CD4-positive, CD25-positive, alpha-beta regulatory T cell (primary cell): Measurements from ENCODE around the gene TTC28. TPM values are rescaled to one million over a fixed set of nuclear protein-coding genes. Genes with fewer than 3 reads are reported as not detected.

ENCODE experiments used
- ATAC-seq, 2 donors: fragments of 150-1000 bp; cut with Tn5 transposase; one replicate each; pipeline ENCODE4 v1.10.0; 2021; ENCODE audit warnings: low read depth in 2 of 2, moderate number of reproducible peaks in 2 of 2, moderate library complexity in 1 of 2
- DNase-seq, 3 donors: peaks; one replicate each; pipeline versions ENCODE4 v3.0.0 to v3.0.0-alpha.2; 2012 to 2022; ENCODE audit warnings: mixed read lengths in 1 of 3
- H3K27ac ChIP-seq: one replicate; pipeline ENCODE4 v1.7.0; 2013; ENCODE audit warnings: mild to moderate bottlenecking, low read length; ENCODE audit not compliant: insufficient read depth, poor library complexity, severe bottlenecking
- H3K27me3 ChIP-seq: one replicate; pipeline ENCODE4 v1.7.0; 2013; ENCODE audit warnings: low read length; ENCODE audit not compliant: control insufficient read depth, insufficient read depth
- H3K36me3 ChIP-seq: one replicate; pipeline ENCODE4 v1.7.0; 2013; ENCODE audit warnings: mild to moderate bottlenecking, low read length, moderate library complexity; ENCODE audit not compliant: control insufficient read depth, insufficient read depth
- H3K4me1 ChIP-seq: 2 replicates; pipeline ENCODE4 v1.7.0; 2013; ENCODE audit warnings: mild to moderate bottlenecking, low read length; ENCODE audit not compliant: insufficient read depth, control insufficient read depth, poor library complexity, severe bottlenecking
- H3K4me3 ChIP-seq: one replicate; pipeline ENCODE4 v1.7.0; 2013; ENCODE audit warnings: low read depth, mild to moderate bottlenecking, low read length, moderate library complexity
- H3K9me3 ChIP-seq, 2 experiments: 1 replicate in 1 of 2; 2 replicates in 1 of 2; pipeline ENCODE4 v1.7.0; 2013; ENCODE audit warnings: low read length in 2 of 2, mild to moderate bottlenecking in 1 of 2, moderate library complexity in 1 of 2; ENCODE audit not compliant: control insufficient read depth in 2 of 2
- H3K27ac Mint-ChIP-seq, 3 donors: one replicate each; pipeline ENCODE4 v1.8.0; 2020 to 2022; ENCODE audit warnings: mild to moderate bottlenecking in 3 of 3, mixed read lengths in 3 of 3, moderate library complexity in 2 of 3
- H3K27me3 Mint-ChIP-seq: one replicate; pipeline ENCODE4 v1.8.0; 2022; ENCODE audit warnings: mild to moderate bottlenecking, mixed read lengths
- H3K36me3 Mint-ChIP-seq: one replicate; pipeline ENCODE4 v1.8.0; 2020; ENCODE audit warnings: mixed read lengths
- H3K4me1 Mint-ChIP-seq, 4 donors: one replicate each; pipeline ENCODE4 v1.8.0; 2020 to 2022; ENCODE audit warnings: mixed read lengths in 4 of 4, mild to moderate bottlenecking in 1 of 4
- H3K4me3 Mint-ChIP-seq, 4 donors: one replicate each; pipeline ENCODE4 v1.8.0; 2020 to 2022; ENCODE audit warnings: mild to moderate bottlenecking in 4 of 4, mixed read lengths in 4 of 4, moderate library complexity in 3 of 4
- H3K9me3 Mint-ChIP-seq, 7 donors: one replicate each; pipeline ENCODE4 v1.8.0; 2020 to 2022; ENCODE audit warnings: mixed read lengths in 7 of 7, mild to moderate bottlenecking in 3 of 7, moderate library complexity in 2 of 7
- polyA plus RNA-seq, 4 donors: library from polyadenylated mRNA; unstranded; fragments of 300-500 nt; fragmentation: Illumina TruSeq; gene quantifications; one replicate each; pipeline ENCODE4 v1.2.3, GENCODE V29; 2021
- total RNA-seq: library from RNA; stranded (reverse); gene quantifications from one replicate; pipeline ENCODE4 v1.2.3, GENCODE V29; 2022

TTC28 gene
- total and polyA plus RNA-seq, 5 donors from 2014 or later = 0.02 to 2.7 (median 0.28) TPM; not detected in 1

GRCh38 chr22:28017859-28018258 is 661.8 kb downstream of the TTC28 start:
- Histone ChIP-seq H3K36me3 (no peaks in the 10 kb centered on the region), H3K4me3 (no peak overlapping the region), H3K9me3 (no peaks in the 10 kb centered on the region), H3K27ac (no peak overlapping the region), H3K27me3 (no peaks in the 10 kb centered on the region), H3K4me1 (no peaks in the 10 kb centered on the region)
- H3K9me3 Mint-ChIP-seq = no peaks in the 10 kb centered on the region
- H3K27ac Mint-ChIP-seq = no peak overlapping the region
- H3K36me3 Mint-ChIP-seq = no peaks in the 10 kb centered on the region
- H3K4me3 Mint-ChIP-seq = no peak overlapping the region
- ATAC-seq (no peak), DNase-seq (no peak)
- no peaks in the 10 kb centered on the region for H3K27me3 Mint-ChIP-seq
- H3K4me1 Mint-ChIP-seq = peaks cover 0 to 3% (median 0%) of the 10 kb centered on the region in 4 donors

GRCh38 chr22:28017558-28017820 is 662.2 kb downstream of the TTC28 start:
- Histone ChIP-seq H3K9me3 (no peaks in the 10 kb centered on the region), H3K4me3 (no peak overlapping the region), H3K27me3 (no peaks in the 10 kb centered on the region), H3K36me3 (no peaks in the 10 kb centered on the region), H3K4me1 (no peaks in the 10 kb centered on the region), H3K27ac (no peak overlapping the region)
- H3K4me3 Mint-ChIP-seq = no peak overlapping the region
- no peaks in the 10 kb centered on the region for H3K27me3 Mint-ChIP-seq
- H3K4me1 Mint-ChIP-seq = peaks cover 0 to 3% (median 0%) of the 10 kb centered on the region in 4 donors
- ATAC-seq (no peak), DNase-seq (no peak)
- H3K36me3 Mint-ChIP-seq = no peaks in the 10 kb centered on the region
- no peak overlapping the region for H3K27ac Mint-ChIP-seq
- H3K9me3 Mint-ChIP-seq = no peaks in the 10 kb centered on the region

- H3K4me1 ChIP-seq = no peaks in the 10 kb centered on the region
- DNase-seq (no peak), ATAC-seq (no peak)
- H3K27ac Mint-ChIP-seq = peak overlapping the region in 1 of 3 donors; percentile 33
- no peaks in the 10 kb centered on the region for H3K9me3 Mint-ChIP-seq
- H3K9me3 ChIP-seq = no peaks in the 10 kb centered on the region
- no peaks in the 10 kb centered on the region for H3K36me3 Mint-ChIP-seq
- H3K27ac ChIP-seq = no peak overlapping the region
- no peaks in the 10 kb centered on the region for H3K36me3 ChIP-seq
- H3K4me1 Mint-ChIP-seq = peaks cover 0 to 3% (median 0%) of the 10 kb centered on the region in 4 donors
- no peaks in the 10 kb centered on the region for H3K27me3 Mint-ChIP-seq
- peak overlapping the region in 1 of 4 donors; percentile 85 for H3K4me3 Mint-ChIP-seq
- no peaks in the 10 kb centered on the region for H3K27me3 ChIP-seq
- no peak overlapping the region for H3K4me3 ChIP-seq
Observed at GRCh38 chr22:28016781-28017557, 662.7 kb downstream of the TTC28 start.

GRCh38 chr22:28015676-28016601 is 663.7 kb downstream of the TTC28 start:
- no peaks in the 10 kb centered on the region for H3K27me3 ChIP-seq
- no peaks in the 10 kb centered on the region for H3K27me3 Mint-ChIP-seq
- H3K4me3 Mint-ChIP-seq = peak overlapping the region in 1 of 4 donors; percentile 85
- H3K4me3 ChIP-seq = no peak overlapping the region
- H3K27ac Mint-ChIP-seq = peak overlapping the region in 1 of 3 donors; percentile 69
- H3K4me1 ChIP-seq = no peaks in the 10 kb centered on the region
- H3K9me3 Mint-ChIP-seq = peaks cover 0 to 1% (median 0%) of the 10 kb centered on the region in 7 donors
- H3K4me1 Mint-ChIP-seq = peaks cover 0 to 3% (median 0%) of the 10 kb centered on the region in 4 donors
- no peak for ATAC-seq
- no peaks in the 10 kb centered on the region for H3K9me3 ChIP-seq
- no peaks in the 10 kb centered on the region for H3K36me3 ChIP-seq
- no peak overlapping the region for H3K27ac ChIP-seq
- H3K36me3 Mint-ChIP-seq = no peaks in the 10 kb centered on the region
- DNase-seq = no peak

- no peaks in the 10 kb centered on the region for H3K27me3 ChIP-seq
- peaks cover 0 to 1% (median 0%) of the 10 kb centered on the region in 7 donors for H3K9me3 Mint-ChIP-seq
Observed at GRCh38 chr22:28015046-28015425, 664.6 kb downstream of the TTC28 start.

GRCh38 chr22:28014211-28015045 is 665.2 kb downstream of the TTC28 start:
- Mint-ChIP-seq H3K36me3 (no peaks in the 10 kb centered on the region), H3K27me3 (no peaks in the 10 kb centered on the region)

More at GRCh38 chr22:28015046-28015425, 664.6 kb downstream of the TTC28 start:
- Mint-ChIP-seq H3K4me3 (no peak overlapping the region), H3K27me3 (no peaks in the 10 kb centered on the region), H3K27ac (no peak overlapping the region), H3K4me1 (peaks cover 0 to under 1% (median 0%) of the 10 kb centered on the region in 4 donors), H3K36me3 (no peaks in the 10 kb centered on the region)
- Histone ChIP-seq H3K9me3 (no peaks in the 10 kb centered on the region), H3K27ac (no peak overlapping the region), H3K4me3 (no peak overlapping the region), H3K36me3 (no peaks in the 10 kb centered on the region), H3K4me1 (no peaks in the 10 kb centered on the region)
- no peak for DNase-seq
- ATAC-seq = no peak

GRCh38 chr22:28013611-28014010 is 666.0 kb downstream of the TTC28 start:
- DNase-seq = no peak
- H3K27me3 Mint-ChIP-seq = peaks cover 6% of the 10 kb centered on the region
- ATAC-seq = no peak
- Histone ChIP-seq H3K4me3 (no peak overlapping the region), H3K9me3 (no peaks in the 10 kb centered on the region), H3K36me3 (no peaks in the 10 kb centered on the region), H3K27me3 (no peaks in the 10 kb centered on the region), H3K27ac (no peak overlapping the region), H3K4me1 (no peaks in the 10 kb centered on the region)
- no peaks in the 10 kb centered on the region for H3K4me1 Mint-ChIP-seq
- peaks cover 0 to 1% (median 0%) of the 10 kb centered on the region in 7 donors for H3K9me3 Mint-ChIP-seq
- no peak overlapping the region for H3K4me3 Mint-ChIP-seq
- H3K36me3 Mint-ChIP-seq = no peaks in the 10 kb centered on the region
- no peak overlapping the region for H3K27ac Mint-ChIP-seq

More at GRCh38 chr22:28014211-28015045, 665.2 kb downstream of the TTC28 start:
- Mint-ChIP-seq H3K27ac (peak overlapping the region in 1 of 3 donors; percentile 43), H3K4me3 (no peak overlapping the region), H3K9me3 (peaks cover 0 to 1% (median 0%) of the 10 kb centered on the region in 7 donors), H3K4me1 (no peaks in the 10 kb centered on the region)
- no peaks in the 10 kb centered on the region for H3K36me3 ChIP-seq
- no peak for ATAC-seq
- no peak overlapping the region for H3K27ac ChIP-seq
- no peak for DNase-seq
- H3K4me3 ChIP-seq = no peak overlapping the region
- no peaks in the 10 kb centered on the region for H3K4me1 ChIP-seq
- no peaks in the 10 kb centered on the region for H3K9me3 ChIP-seq
- no peaks in the 10 kb centered on the region for H3K27me3 ChIP-seq
